ENCODE measurements around the gene APBA2. TPM values are rescaled to one million over a fixed set of nuclear protein-coding genes. Genes with fewer than 3 reads are reported as not detected.
A peak's percentile ranks its signal among the peaks of the same experiment; 100 is the strongest.
"Not testable (repeated sequence)": the region's sequence is repeated elsewhere in the genome, so short reads cannot be mapped to it uniquely, and the experiment has no call there.

The APBA2 gene
- total RNA-seq, 1 donor from 2014 or later, result 0.24 TPM

DNA sequence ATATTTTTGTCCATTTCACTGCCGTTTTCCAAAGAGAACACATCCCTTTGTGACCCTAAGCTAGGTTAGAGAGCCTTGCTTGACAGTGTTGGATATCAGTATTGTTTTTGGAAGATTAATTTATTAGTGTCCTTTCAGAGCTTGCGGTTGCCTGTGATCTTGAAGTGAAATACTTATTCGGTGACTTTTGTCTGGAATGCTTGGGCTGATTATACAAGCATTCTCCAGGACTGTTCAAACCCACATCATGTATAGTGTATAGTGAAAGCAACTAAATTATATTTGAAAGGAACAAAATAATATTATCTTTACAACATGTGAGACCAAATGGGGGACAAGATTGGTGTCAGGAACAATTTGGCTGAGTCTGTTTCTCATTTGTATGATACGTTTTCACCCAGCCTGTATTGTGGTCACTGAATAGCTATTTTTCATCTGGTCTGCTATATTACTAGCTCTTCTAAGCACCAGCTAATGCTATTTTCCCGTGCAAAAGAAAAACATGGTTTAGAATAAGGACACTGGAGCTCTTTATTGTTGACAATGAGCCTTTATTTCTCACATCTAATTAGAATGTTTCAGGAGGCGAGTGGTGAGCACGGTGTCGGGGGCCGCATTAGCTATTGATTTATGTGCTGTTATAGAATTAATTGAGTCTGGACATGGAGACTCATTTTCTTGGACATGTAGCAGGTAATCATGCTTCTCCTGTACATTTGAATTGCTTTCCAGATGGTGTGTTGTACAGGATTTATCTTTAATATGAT lies 158.1 kb downstream of the APBA2 start:
- ATAC-seq, result no peak

DNA sequence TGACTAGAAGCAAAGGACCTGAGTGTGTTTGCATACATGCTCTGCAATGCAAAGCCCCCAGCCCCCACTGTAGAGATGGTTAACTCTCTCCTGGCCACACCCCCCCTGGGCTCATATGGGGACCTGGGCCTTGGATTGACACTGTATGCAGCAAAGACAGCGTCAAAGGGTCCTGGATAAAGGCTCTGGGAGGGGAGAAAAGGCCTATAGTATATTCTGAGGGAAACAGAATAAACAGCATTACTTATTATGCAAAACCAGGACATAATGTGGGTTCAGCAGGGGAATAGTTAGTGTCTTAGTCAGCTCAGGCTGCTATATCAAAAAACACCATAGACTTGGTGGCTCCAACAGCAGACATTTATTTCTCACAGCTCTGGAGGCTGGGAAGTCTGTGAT lies 158.7 kb downstream of the APBA2 start:
- ATAC-seq, result no peak

DNA sequence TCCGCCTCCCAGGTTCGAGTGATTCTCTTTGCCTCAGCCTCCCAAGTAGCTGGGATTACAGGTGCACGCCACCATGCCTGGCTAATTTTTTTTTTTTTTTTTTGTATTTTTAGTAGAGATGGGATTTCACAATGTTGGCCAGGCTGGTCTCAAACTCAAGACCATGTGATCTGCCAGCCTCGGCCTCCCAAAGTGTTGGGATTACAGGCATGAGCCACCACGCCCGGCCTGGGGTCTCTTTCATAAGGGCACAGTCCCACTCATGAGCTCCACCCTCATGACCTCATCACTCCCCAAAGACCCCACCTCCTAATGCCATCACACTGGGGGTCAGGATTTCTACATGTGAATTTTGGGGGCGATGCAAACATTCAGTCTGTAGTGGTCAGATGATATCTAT lies 159.4 kb downstream of the APBA2 start:
- ATAC-seq, result not testable (repeated sequence)

DNA sequence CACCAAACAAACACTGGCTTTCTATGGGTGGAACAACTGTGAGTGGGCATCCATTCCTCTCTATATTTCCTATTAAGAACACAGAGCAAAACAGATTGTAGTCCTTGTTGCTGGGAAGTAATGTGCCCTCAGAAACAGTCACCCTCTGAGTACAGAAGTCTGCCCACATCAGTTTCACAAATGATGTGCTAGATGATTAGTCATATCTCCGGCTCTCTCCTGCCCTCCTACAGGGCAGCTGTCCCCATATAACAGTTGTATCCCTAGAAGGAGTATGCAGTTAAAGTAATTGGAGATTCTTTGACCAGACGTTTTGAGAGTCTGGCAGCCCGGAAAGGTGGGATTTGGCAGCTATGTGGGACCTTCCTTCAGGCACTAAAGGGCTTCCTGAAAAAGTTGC lies 159.9 kb downstream of the APBA2 start:
- no peak for ATAC-seq

DNA sequence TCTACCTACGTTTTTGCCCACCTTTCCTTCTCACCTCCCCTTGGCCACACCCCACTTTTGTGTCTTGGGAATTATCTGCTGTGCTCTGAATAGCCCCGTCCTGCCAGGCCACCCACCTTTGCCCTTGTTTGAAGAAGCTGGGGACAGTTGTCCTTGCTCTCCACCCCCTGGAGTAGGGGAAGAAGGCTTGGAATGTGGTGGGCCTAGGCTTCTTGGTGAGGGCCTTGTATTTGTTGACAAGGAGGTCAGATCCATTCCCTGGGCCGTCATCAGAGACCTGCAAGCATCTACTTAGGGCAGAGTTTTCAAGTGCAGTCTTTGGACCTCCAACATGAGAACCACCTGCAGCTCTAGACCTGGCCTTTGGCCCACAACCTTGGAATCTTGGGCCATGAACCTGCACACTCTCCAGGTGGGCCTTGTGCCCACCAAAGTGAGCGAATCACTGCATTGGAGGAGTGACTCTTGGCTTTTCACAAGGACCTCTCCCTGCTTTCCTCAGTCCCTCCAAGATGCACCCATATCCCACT lies 160.6 kb downstream of the APBA2 start:
- no peak for ATAC-seq

DNA sequence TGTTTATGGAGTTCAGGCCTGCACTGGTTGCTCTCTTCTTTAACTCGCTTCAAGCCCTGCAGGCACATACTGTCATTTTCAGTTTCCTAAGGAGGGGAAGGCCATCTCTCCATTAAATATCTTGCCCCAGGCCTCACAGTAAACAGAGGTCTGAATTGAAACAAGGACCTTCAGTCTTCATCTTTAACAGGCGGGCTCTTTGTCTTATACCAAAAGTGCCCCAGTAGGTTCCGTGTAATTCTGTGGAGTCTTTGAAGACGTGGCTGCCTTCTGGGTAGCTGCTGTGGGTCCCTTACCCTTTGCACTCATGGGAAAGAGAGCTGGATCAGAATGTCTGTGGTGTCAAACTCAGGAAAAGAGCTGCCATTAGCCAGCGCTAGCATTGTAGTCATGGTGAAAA lies 161.2 kb downstream of the APBA2 start:
- no peak for ATAC-seq

DNA sequence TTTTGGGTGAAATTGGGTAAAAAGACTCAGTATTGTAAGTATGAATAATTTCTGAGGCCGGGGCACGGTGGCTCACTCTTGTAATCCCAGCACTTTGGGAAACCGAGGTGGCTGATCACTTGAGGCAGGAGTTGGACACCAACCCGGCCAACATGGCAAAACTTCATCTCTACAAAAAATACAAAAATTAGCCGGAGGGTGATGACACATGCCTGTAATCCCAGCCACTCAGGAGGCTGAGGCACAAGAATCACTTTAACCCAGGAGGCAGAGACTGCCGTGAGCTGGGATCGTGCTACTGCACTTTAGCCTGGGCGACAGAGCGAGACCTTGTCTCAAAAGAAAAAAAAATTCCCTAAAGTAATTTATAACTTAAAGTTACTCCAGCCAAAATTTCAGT lies 162.2 kb downstream of the APBA2 start:
- no peak for ATAC-seq

DNA sequence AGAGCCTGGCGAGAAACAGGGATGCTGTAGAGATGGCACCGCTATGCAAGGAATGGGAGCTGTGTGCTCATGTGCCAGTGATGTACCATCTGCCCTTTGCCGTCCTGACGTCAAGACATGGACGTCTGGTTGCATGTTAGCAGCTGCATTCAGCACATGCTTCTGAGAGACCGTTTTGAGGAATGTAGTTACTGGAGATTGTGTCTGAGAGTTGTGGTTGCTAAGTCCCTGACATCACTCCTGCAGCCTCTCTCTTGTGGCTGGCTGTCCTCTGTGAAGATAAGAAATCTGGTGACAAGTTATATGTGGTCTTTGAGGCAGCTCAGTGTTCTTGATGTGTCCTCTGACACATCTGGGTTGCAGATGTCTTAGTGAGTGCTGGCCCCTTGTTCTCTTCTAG lies 165.1 kb downstream of the APBA2 start:
- ATAC-seq, result no peak

DNA sequence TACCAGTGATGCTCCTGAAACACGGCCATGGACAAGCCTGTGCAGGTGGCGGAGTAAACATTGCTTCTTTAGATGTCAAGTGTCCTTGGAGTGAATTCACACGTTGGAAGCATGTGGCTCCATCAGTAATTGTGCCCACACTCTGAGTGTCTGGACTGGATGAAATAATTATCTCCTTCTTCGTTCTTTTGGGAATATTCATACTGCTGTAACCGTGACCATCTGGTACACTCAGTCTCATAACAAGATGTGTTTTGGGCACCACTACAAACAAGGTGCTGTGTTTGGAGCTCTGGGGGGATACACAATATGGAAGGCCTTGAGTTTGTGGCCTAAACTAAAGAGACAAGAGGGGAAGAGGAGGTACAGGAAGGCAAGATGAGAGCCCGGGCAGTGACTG lies 165.6 kb downstream of the APBA2 start:
- ATAC-seq, result no peak

DNA sequence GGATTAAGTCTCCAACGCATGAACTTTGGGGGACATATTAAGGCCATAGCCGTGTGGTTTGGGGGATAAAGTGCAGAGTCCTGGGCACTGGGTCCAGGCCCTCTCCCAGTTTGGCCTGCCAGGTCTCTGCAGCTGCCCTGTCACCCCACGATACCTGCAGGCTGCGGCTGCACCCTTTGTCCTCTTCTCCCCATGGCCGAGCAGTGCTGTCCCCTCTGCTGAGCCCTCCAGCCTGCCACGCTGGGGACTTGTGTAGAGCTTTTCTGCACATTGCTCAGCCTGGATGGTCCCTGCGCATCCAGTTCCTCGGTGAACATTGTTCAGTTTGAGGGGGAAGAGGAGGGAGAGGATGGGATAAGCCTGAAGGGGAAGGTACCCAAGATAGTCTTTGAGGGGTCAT lies 167.2 kb downstream of the APBA2 start:
- ATAC-seq, result no peak

DNA sequence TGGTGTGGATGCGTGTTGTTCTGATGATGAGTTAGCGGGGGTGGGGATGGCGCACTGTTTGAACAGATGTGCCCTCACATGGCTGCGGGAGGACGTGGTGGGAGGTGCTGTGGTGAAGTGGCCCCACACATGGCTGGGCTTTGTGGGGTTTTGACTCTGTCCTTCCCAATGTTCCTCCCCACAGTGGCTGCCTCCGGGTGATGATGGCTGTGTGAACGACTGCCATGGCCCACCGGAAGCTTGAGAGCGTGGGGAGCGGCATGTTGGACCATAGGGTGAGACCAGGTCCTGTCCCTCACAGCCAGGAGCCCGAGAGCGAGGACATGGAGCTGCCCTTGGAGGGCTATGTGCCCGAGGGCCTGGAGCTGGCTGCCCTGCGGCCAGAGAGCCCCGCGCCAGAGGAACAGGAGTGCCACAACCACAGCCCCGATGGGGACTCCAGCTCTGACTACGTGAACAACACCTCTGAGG lies 167.9 kb downstream of the APBA2 start:
- no peak for ATAC-seq

DNA sequence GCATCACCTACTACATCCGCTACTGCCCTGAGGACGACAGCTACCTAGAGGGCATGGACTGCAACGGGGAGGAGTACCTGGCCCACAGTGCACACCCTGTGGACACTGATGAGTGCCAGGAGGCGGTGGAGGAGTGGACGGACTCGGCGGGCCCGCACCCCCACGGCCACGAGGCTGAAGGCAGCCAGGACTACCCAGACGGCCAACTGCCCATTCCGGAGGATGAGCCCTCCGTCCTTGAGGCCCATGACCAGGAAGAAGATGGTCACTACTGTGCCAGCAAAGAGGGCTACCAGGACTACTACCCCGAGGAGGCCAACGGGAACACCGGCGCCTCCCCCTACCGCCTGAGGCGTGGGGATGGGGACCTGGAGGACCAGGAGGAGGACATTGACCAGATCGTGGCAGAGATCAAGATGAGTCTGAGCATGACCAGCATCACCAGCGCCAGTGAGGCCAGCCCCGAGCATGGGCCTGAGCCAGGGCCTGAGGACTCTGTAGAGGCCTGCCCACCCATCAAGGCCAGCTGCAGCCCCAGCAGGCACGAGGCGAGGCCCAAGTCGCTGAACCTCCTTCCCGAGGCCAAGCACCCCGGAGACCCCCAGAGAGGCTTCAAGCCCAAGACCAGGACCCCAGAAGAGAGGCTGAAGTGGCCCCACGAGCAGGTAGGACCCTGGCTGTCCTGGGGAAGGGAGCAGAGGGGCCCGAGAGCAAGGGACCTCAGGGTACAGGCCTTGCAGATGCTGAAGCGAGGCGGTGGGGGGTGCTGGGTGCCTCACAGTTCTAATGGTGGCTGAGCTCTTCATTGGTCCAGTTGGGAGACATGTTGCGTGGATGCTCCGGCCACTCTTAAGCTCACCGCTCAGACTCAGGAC lies 168.6 kb downstream of the APBA2 start:
- peak; percentile 17 for ATAC-seq

DNA sequence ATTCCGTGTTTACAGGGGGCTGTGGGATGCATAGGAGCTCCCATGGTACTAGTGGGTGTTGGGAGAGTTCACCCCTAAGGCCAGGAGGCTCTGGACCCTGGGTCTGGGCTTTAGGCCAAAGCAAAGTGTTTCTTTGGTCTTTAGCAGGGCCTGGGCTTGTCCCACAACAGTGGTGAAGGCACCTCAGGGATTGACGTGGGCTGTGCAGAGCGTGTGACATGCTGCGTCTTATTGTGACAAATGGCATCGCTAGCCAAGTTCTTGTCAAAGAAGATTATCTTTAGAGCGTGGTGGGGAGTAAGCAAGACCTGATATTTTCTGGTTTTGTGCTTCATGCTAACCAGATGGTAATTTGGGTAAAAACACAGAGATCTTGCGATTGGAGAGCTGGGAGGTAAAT lies 170.1 kb downstream of the APBA2 start:
- ATAC-seq, result no peak

DNA sequence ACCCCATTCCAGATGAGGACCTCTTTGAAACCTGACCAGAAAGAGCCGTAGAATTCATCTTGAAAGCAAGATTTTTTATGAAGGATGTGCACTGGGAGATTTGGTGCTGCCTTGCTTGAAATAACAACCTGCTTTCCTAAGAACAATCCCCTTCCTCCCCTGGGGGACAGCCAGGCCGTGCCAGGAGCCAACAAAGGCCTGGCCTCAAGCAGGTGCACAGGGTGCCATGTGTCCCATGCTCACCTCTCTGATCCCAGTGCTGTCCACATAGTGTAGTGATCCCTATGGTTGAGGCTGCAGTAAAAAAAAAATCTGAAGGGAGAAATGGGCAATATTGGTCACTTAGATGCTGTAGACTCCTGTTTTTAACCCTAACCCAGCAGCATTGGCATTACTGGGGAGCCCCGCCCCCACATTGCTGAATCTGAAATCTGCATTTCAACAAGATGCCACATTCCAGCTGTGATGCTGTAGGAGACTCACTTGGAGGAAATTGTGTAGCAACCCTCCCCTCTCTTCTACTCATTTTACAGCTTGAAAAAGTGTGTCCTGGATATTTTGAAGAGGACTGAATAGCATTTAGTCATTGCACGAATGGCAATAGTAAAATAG lies 171.2 kb downstream of the APBA2 start:
- ATAC-seq, result no peak

DNA sequence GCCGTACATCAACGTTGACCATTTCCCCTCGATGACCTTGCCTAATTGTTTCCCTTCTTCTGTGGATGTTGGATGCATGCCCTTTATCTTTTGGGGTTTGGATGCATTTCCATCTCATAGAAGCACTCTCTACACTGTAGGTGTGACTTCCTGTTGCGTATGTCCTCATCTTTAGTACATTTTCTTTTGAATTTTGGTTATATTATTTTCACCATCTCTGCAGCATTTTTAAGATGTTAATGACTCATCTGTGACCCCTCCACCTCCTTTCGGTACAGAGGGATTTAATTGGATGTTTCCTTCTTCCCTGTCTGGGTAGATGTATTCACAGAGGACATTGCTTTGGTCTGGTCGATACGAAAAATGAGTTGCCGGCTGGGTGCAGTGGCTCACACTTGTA lies 172.1 kb downstream of the APBA2 start:
- ATAC-seq, result no peak

DNA sequence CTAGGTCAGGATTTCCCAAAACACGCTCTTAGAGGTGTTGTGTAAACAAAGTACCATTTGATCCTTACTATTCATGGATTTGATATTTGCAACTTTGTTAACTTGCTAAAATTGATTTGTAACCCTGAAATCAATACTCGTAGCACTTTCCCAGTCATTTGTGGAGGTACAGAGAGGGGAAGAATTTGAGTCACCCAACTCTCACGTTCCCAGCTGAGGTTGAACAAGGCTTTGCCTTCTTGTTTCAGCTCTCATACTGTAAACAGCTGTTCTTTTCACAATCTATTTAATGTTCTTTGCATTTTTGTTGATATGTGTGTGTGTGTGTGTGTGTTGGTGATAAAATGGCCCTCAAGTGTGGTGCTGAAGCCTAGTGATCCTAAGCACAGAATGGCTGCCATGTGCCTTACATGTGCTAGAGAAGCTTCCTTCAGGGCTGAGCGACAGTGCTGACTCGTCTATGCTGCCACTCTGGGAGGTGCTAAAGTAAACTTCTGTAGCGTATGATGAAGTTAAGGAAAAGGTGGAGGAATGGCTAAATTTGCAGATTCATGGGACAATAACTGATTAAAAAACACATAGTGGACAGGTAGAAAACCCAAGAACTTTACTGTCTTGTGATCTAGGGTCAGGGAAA lies 173.2 kb downstream of the APBA2 start:
- ATAC-seq, result no peak

DNA sequence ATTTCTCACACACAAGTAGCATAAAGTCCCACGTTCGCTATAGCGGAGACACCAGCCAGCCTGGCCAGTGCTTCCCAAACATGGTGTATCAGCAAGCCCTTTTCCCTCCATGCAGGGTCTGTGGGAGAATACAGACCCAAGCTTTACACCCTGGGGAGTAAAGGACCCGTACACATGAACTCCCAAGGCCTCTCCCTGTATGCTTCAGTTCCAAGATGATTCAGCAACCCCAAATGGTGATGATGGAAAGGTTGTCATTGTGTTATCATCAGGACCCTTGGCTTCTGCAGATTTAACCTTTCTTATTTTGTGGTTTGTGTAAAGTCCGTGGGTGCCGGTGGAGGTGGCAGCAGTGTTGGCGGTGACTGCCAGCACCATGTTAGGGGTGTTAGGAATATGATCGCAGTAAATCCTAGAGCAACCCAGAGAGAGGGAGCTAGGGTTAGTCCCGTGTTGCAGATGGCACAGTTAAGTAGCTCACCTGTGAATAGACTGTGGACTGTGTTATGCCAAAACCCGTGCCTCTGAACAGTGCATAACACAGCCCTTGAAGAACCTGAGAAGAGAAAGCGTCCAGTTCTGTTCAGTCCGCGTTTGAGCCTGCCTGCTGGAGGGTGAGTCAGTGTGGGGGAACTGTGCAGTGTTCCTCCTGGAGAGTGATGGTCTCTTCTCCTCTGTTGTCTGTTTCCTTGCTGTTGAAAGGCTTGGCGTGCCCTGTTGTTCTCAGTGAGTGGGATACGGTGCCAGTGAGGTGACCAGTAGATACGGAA lies 174.3 kb downstream of the APBA2 start:
- no peak for ATAC-seq

DNA sequence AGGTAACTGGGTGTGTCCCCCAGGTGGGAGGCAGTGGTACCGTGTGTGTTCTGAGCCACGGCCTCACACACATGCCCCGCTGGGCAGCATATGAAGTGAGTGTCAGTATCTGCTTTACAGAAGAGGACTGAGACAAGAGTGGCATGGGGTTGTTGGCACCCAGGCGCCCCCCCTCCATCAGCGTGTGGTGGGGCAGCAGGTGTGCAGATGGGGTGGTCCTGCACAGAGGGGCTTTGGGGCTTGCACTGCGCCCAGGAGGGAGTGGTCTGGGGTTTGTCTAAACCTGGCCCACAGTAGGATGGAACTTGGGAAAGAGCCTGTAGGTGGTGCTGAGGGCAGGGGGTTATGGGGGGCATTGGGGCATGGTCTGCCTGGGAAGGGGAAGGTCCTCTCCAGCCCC lies 176.0 kb downstream of the APBA2 start:
- ATAC-seq, result peak; percentile 17

DNA sequence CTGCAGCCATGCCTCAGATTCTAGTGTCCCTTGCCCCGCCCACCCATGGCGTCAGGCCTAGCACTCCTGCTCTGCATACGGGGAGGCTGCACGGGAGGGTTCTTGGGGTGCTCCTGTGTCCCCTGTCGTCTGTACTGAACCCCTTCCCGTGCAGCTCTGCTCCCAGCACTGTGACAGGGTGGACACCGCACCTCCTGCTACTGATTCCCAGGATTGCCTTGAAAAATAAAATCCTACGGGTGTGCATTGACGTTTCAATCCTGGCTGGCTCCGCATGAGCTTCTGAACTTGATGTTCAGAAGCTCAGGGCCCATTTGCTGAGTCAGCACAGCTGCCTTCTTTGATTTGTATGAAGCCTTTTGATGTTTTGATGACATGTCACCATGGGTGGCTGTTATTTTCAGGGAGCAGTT lies 176.4 kb downstream of the APBA2 start:
- ATAC-seq, result no peak

DNA sequence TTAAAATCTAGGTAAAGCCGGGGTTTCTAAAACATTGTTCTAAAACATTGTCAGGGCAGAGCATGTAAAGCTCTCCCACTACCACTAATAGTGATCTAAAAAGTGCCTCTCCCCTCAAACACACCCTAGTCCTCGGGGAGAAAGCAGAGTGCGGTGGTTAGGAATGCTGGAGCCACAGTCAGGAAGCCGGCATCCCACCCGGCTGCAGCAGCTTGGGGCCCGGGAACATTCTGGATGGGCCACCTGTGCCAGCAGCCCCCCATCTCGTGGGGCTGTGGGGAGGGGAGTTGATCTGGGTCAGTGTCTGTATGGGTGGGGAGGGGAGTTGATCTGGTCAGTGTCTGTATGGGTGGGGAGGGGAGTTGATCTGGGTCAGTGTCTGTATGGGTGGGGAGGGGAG lies 176.9 kb downstream of the APBA2 start:
- no peak for ATAC-seq

DNA sequence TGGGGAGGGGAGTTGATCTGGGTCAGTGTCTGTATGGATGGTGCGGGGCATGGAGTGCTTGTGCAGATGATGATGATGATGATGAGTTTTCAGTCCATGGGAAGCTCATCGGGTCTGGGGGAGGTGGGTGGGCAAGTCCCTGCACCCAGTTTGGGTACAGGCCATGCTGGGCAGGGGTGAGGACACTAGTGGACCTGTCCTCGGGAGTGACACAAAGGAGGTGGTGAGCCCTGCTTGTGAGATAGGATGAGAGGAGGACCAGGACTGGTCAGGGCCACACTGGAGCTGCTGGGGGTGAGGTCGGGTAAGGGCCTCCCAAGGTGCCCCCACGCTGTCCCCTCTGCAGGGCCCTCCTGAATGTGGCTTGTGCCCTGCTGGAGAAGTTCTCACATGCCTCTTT lies 177.9 kb downstream of the APBA2 start:
- ATAC-seq, result no peak

DNA sequence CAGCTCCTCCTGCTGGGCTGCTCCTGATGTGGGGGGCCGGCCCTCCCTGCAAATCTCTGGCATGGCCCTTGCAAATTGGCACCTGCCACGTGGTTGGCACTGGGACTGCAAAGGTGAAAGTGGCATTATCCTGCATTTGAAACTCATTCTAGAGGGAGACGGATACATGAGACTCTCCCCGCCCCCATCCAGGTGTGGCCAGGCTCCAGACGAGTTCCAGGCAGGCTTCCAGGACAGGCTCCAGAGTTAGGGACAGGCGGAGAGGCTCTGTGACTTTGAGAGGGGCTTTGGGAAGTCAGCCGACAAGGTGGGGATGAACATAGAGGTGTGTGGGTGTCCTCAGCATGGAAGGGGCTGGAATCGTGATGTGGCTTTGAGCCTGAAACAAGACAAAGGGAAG lies 178.5 kb downstream of the APBA2 start:
- ATAC-seq, result no peak
